Lower leg skin (tissue), 4 donors: ENCODE results near the gene PSME2. TPM values are rescaled to one million over a fixed set of nuclear protein-coding genes. Genes with fewer than 3 reads are reported as not detected.

Experiments used
- DNase-seq, 2 donors: peaks; one replicate each; pipeline ENCODE4 v3.0.0-alpha.2; 2019; ENCODE audit warnings: low spot score in 2 of 2
- H3K4me3 ChIP-seq: fragments of 200-600 bp; sonication (generic); 2 replicates; pipeline ENCODE4 v1.5.1; 2017; ENCODE audit warnings: mild to moderate bottlenecking, low read depth; ENCODE audit not compliant: poor library complexity, severe bottlenecking
- POLR2A ChIP-seq, 2 donors: fragments of 450-650 bp; IDR thresholded peaks; one replicate each; pipeline ENCODE4 v1.6.1; 2016 to 2017; ENCODE audit warnings: antibody characterized with exemption in 2 of 2, mild to moderate bottlenecking in 1 of 2, moderate library complexity in 1 of 2
- WGBS, 2 donors: methylation state at CpG; one replicate each; pipeline ENCODE4 v1.1.5; 2018; 5-methylcytosine and 5-hydroxymethylcytosine counted together
- intact Hi-C: fragments of 100-400 bp; cut with DNase I; formaldehyde crosslinking; loops from one replicate; pipeline ENCODE4 v1.15.0; 2023; ENCODE audit warnings: low total_unique reads
- total RNA-seq, 4 donors: library from RNA; depleted of rRNA; stranded (reverse); fragments of >200 nt; gene quantifications; one replicate each; pipeline ENCODE4 v1.1.0, GENCODE V29; 2016
- TF ChIP-seq, protein P1 (sequence below), 3 donors: fragments of 450-650 bp; IDR thresholded peaks; one replicate each; pipeline ENCODE4 v1.5.1; 2016; ENCODE audit warnings: antibody characterized with exemption in 3 of 3, mild to moderate bottlenecking in 3 of 3, moderate library complexity in 2 of 3

PSME2 gene
- total RNA-seq, 4 donors from 2014 or later: 23.2 to 50.2 (median 31.2) TPM

DNA sequence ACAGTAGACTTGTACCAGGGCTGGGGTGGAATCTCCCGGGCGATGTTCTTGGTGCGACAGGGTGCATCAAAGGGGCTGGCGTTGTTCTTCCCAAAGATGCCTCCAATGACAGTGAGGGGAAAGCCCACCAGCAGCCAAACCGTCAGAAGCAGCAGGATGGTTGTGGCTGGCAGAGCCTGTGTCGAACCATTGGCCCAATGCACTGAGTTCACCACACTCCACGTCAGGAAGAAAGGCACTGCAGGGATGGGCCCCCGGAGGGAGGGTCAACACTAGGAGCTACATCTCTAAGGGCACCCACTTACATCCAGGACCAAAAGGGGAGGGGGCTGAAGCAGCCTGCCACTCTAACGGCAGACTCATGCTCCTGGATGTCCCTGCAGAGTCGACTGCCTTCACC lies 44.0 kb upstream of the PSME2 start:
- TF ChIP-seq, protein P1, sequence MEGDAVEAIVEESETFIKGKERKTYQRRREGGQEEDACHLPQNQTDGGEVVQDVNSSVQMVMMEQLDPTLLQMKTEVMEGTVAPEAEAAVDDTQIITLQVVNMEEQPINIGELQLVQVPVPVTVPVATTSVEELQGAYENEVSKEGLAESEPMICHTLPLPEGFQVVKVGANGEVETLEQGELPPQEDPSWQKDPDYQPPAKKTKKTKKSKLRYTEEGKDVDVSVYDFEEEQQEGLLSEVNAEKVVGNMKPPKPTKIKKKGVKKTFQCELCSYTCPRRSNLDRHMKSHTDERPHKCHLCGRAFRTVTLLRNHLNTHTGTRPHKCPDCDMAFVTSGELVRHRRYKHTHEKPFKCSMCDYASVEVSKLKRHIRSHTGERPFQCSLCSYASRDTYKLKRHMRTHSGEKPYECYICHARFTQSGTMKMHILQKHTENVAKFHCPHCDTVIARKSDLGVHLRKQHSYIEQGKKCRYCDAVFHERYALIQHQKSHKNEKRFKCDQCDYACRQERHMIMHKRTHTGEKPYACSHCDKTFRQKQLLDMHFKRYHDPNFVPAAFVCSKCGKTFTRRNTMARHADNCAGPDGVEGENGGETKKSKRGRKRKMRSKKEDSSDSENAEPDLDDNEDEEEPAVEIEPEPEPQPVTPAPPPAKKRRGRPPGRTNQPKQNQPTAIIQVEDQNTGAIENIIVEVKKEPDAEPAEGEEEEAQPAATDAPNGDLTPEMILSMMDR (IDR thresholded peaks at IDR 0.05): no peak
- intact Hi-C loops: no loop called here
- 87 to 90% methylated on average over 10 of the region's 10 CpGs for WGBS, 2 donors
- no peak overlapping the region for H3K4me3 ChIP-seq
- no peak for DNase-seq

GRCh38 chr14:24189460-24189859 lies 43.0 kb upstream of the PSME2 start:
- intact Hi-C loops: no loop called here
- WGBS, 2 donors: 91 to 94% methylated on average over 9 of the region's 9 CpGs
- no peak overlapping the region for H3K4me3 ChIP-seq
- TF ChIP-seq POLR2A (IDR thresholded peaks at IDR 0.05): no peak
- TF ChIP-seq, protein P1 (IDR thresholded peaks at IDR 0.05): no peak
- no peak for DNase-seq

DNA sequence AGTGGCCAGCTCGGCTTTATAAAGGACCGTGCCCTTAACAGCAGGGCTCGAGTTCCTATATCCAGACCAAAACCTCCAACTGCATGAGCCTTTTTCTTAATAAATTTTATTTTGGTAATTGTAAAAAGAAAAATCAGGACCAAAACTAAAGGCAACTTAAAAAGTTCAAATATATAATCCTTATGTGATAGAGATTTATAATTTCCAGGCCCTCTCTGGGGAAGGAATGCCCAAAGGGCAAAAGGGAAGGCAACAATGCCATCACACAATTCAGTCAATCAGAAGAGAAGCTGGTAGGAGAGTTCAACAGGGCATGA lies 42.6 kb upstream of the PSME2 start:
- TF ChIP-seq, protein P1 (IDR thresholded peaks at IDR 0.05): no peak
- no peak for TF ChIP-seq POLR2A (IDR thresholded peaks at IDR 0.05)
- WGBS, 2 donors: 0% methylated on average over 3 of the region's 3 CpGs
- no peak overlapping the region for H3K4me3 ChIP-seq
- intact Hi-C loops: no loop called here
- no peak for DNase-seq

- TF ChIP-seq, protein P1 (IDR thresholded peaks at IDR 0.05): peak in 1 of 3 donors; percentile 40
- TF ChIP-seq POLR2A (IDR thresholded peaks at IDR 0.05): no peak
- peak; percentile 96 to 99 for DNase-seq
- H3K4me3 ChIP-seq: peak within 1 kb of the TSS; percentile 46
- WGBS, 2 donors: 0 to 1% methylated on average over 40 to 52 of the region's 65 CpGs
- intact Hi-C loops: no loop called here
Observed at GRCh38 chr14:24188251-24189058, 42.0 kb upstream of the PSME2 start, which contains the start of gene IPO4. IPO4 (minus strand) TSS chr14:24188816; CDS start chr14:24188787, 29 bp downstream.

- intact Hi-C loops: no loop called here
- 91 to 96% methylated on average over 1 to 2 of the region's 2 CpGs for WGBS, 2 donors
- DNase-seq: no peak
- no peak overlapping the region for H3K4me3 ChIP-seq
- TF ChIP-seq POLR2A (IDR thresholded peaks at IDR 0.05): no peak
Observed at GRCh38 chr14:24187539-24187915, 41.1 kb upstream of the PSME2 start.

GRCh38 chr14:24186831-24187538 lies 40.6 kb upstream of the PSME2 start:
- DNase-seq: no peak

More at GRCh38 chr14:24186831-24187538, 40.6 kb upstream of the PSME2 start:
- whole genome bisulfite sequencing, 2 donors: 87 to 92% methylated on average over 10 of the region's 10 CpGs
- TF ChIP-seq POLR2A (IDR thresholded peaks at IDR 0.05): no peak
- TF ChIP-seq, protein P1 (IDR thresholded peaks at IDR 0.05): no peak
- no peak overlapping the region for H3K4me3 ChIP-seq
- intact Hi-C loops: no loop called here
